ENCODE measurements around the gene ADAM29. TPM values are rescaled to one million over a fixed set of nuclear protein-coding genes. Genes with fewer than 3 reads are reported as not detected.

The ADAM29 gene
- total RNA-seq, 1 experiment from 2014 or later, result not detected

DNA sequence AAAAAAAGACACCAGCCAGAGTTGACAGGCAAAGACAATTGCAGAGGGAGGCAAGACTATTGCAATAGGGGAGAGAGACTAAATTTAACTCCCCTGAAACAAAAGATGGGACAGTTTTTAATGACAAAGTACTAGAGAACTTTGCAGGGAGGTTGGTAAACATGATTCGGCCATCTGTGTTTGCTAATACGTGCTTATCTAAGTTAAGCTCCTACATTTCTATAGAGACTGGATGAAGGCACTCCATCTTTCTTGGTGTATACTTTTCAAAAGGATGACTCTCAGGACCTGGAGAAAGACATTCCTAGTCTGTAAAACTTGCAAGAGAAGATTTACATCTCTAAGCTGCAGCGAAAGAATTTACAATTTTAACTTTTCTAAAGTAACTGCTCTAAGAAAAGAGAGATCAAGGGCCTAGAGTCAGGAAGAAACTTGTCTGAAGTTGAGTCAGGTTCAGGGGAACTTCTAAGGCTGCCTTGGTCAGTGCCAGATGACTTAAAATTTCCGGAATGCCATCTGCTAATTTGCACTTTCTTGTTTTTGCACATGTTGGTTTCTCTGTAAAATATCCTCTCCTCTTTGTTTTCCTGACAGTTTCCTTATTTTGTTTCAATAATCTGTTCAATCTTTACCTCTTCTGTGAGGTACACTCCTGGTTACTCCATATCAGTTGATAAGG is 10.6 kb downstream of the ADAM29 start:
- TF ChIP-seq CEBPB (IDR thresholded peaks at IDR 0.05; ENCODE audit: low read depth) (no peak), EZH2phosphoT487 (IDR thresholded peaks at IDR 0.05; ENCODE audit: borderline replicate concordance) (no peak), POLR2AphosphoS5 (IDR thresholded peaks at IDR 0.05; ENCODE audit: low read depth, low read length) (no peak), FOSL1 (IDR thresholded peaks at IDR 0.05; ENCODE audit: low read depth) (no peak), CBX3 (IDR thresholded peaks at IDR 0.05; ENCODE audit: low read depth) (no peak), POLR2A (IDR thresholded peaks at IDR 0.05; ENCODE audit: borderline replicate concordance, extremely low read depth, insufficient read depth, insufficient read length) (no peak), ZFX (IDR thresholded peaks at IDR 0.05) (no peak), ELF1 (IDR thresholded peaks at IDR 0.05; ENCODE audit: borderline replicate concordance, low read depth) (no peak), EGR1 (IDR thresholded peaks at IDR 0.05; ENCODE audit: low read depth) (no peak), ZNF274 (IDR thresholded peaks at IDR 0.05; ENCODE audit: low read depth, low read length) (no peak)
- TF ChIP-seq, protein P1, sequence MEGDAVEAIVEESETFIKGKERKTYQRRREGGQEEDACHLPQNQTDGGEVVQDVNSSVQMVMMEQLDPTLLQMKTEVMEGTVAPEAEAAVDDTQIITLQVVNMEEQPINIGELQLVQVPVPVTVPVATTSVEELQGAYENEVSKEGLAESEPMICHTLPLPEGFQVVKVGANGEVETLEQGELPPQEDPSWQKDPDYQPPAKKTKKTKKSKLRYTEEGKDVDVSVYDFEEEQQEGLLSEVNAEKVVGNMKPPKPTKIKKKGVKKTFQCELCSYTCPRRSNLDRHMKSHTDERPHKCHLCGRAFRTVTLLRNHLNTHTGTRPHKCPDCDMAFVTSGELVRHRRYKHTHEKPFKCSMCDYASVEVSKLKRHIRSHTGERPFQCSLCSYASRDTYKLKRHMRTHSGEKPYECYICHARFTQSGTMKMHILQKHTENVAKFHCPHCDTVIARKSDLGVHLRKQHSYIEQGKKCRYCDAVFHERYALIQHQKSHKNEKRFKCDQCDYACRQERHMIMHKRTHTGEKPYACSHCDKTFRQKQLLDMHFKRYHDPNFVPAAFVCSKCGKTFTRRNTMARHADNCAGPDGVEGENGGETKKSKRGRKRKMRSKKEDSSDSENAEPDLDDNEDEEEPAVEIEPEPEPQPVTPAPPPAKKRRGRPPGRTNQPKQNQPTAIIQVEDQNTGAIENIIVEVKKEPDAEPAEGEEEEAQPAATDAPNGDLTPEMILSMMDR (IDR thresholded peaks at IDR 0.05 in 2 of 3, conservative IDR thresholded peaks at IDR 0.05 in 1 of 3; ENCODE audit: borderline replicate concordance in 1 of 3, insufficient read depth in 1 of 3, low read depth in 2 of 3, low read length in 2 of 3), result no peak
- TF ChIP-seq, protein P2, sequence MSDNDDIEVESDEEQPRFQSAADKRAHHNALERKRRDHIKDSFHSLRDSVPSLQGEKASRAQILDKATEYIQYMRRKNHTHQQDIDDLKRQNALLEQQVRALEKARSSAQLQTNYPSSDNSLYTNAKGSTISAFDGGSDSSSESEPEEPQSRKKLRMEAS (IDR thresholded peaks at IDR 0.05), result no peak
- TF ChIP-seq, protein P3, sequence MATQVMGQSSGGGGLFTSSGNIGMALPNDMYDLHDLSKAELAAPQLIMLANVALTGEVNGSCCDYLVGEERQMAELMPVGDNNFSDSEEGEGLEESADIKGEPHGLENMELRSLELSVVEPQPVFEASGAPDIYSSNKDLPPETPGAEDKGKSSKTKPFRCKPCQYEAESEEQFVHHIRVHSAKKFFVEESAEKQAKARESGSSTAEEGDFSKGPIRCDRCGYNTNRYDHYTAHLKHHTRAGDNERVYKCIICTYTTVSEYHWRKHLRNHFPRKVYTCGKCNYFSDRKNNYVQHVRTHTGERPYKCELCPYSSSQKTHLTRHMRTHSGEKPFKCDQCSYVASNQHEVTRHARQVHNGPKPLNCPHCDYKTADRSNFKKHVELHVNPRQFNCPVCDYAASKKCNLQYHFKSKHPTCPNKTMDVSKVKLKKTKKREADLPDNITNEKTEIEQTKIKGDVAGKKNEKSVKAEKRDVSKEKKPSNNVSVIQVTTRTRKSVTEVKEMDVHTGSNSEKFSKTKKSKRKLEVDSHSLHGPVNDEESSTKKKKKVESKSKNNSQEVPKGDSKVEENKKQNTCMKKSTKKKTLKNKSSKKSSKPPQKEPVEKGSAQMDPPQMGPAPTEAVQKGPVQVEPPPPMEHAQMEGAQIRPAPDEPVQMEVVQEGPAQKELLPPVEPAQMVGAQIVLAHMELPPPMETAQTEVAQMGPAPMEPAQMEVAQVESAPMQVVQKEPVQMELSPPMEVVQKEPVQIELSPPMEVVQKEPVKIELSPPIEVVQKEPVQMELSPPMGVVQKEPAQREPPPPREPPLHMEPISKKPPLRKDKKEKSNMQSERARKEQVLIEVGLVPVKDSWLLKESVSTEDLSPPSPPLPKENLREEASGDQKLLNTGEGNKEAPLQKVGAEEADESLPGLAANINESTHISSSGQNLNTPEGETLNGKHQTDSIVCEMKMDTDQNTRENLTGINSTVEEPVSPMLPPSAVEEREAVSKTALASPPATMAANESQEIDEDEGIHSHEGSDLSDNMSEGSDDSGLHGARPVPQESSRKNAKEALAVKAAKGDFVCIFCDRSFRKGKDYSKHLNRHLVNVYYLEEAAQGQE (IDR thresholded peaks at IDR 0.05; ENCODE audit: low read depth), result no peak
- POLR2A ChIA-PET, result interaction anchor here (1.3 kb wide), 1 partner anchor 33 kb away, joined by 3 read pairs; no protein-coding TSS in a partner anchor
- Histone ChIP-seq H3K27ac (ENCODE audit: low read depth, low read length) (no peak overlapping the region), H3K27me3 (ENCODE audit: insufficient read depth, low read length) (no peaks in the 10 kb centered on the region), H3K4me2 (ENCODE audit: low read length) (no peak overlapping the region), H4K20me1 (ENCODE audit: insufficient read depth) (no peaks in the 10 kb centered on the region), H3K36me3 (ENCODE audit: control insufficient read depth in 1 of 2, insufficient read depth in 2 of 2, low read length in 2 of 2) (no peaks in the 10 kb centered on the region), H3K4me3 (replicated peaks in 1 of 2; ENCODE audit: low read depth in 1 of 2, low read length in 2 of 2) (no peak overlapping the region), H3K9me2 (ENCODE audit: insufficient read depth) (no peaks in the 10 kb centered on the region), H3K9ac (ENCODE audit: low read length) (no peak overlapping the region), H3K79me2 (ENCODE audit: insufficient read depth, low read length) (no peaks in the 10 kb centered on the region), H2AFZ (ENCODE audit: low read depth, low read length, poor library complexity, severe bottlenecking) (no peak overlapping the region), H3K9me3 (ENCODE audit: control insufficient read depth in 1 of 2, insufficient read depth in 1 of 2, low read depth in 1 of 2, low read length in 2 of 2) (no peaks in the 10 kb centered on the region), H3K4me1 (ENCODE audit: control insufficient read depth in 1 of 2, insufficient read depth in 2 of 2, low read length in 2 of 2) (no peaks in the 10 kb centered on the region)
- intact Hi-C loops (cut with micrococcal nuclease), result no loop called here
- no peak for ATAC-seq
- no TSS peak for BruUV-seq (replicated peaks)
- RAD21 ChIA-PET (ENCODE audit: low non-redundant PET in 1 of 2, low total read pairs in 2 of 2, uncharacterized antibody in 2 of 2, unreplicated experiment in 2 of 2), result no interaction called here
- DNase-seq (ENCODE audit: low read depth, low spot score), result no peak
- CTCF ChIA-PET, result no interaction called here
